ENCODE data around the gene SNCG. TPM values are rescaled to one million over a fixed set of nuclear protein-coding genes. Genes with fewer than 3 reads are reported as not detected.

The SNCG gene
- total RNA-seq, 1 donor from 2014 or later: 17.2 TPM

DNA sequence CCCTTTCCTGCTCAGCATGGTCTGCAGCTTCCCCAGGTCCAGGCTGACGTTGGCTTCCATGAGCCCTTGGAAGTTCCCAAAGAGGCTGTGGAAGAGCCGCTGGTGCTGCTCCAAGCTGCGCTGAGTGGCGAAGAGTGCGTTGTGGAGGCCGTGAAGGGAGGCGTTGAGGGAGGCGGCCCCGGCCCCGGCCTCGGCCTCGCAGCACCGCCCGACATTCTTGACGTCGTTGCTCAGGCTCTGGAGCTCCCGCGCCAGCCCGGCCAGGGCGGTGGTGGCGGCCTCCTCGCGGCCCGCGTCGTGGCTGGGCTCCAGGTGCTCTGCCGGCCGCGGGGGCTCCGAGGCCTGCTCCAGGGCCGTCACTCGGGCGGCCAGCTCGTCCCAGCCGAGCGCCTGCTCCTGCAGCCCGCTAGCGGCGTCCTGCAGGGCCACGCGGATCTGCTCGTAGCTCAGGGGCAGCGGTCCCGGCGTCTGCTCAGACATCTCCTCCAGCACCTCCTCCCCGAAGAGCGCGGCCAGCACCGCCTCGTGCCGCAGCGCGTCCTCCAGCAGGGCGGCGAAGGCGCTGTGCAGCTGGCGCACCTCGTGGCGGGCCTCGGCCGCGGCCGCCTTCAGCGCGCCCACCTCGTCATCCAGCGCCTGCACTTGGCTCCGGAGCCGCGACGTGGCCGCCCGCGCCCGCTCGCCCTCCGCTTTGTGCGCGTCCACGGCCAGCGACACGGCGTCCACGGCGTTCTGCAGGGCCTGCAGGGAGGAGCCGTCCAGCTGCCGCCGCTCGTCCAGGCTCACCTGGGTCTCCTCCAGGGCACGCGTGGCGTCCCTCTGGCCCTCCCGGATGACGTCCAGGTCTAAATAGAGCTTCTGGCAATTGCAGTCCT is 15.7 kb upstream of the SNCG start:
- Histone ChIP-seq H3K4me3 (no peak overlapping the region), H3K4me1 (peaks cover 3% of the 10 kb centered on the region)
- intact Hi-C loops (cut with DNase I): no loop called here

DNA sequence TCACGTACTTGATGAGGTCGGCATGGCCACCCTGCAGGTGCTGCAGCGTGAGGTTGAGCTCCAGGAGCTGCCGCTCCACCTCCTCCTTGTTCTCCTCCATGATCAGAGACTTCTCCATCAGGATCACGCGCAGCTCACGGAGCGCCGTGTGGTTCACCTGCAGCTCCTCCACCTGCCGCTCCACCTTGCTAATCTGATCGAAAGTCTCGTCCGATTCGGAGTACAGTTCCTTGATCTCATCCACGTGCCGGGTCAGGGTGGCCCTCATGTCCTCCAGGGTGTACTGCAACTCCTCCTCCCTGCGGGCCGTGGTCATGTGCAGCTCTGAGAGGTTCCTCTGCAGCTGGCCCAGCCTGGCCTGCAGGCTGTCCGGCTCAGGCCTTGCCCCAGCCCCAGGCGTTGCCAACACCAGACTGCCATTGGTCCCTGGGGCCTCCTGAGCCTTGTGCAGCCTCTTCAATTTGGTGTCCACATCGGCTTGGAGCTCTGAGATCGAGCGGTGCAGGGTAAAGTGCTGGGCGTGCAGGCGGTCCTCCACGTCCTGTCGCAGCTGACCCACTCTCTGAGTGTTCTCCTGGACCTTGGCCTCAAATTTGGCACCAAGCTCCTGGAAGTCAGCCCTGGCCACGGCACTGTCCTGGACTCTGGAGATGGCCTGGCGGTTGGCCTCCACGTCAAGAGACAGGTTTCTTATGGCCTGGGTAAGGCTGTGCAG is 14.9 kb upstream of the SNCG start:
- no peak overlapping the region for H3K27ac ChIP-seq
- TF ChIP-seq, protein P1, sequence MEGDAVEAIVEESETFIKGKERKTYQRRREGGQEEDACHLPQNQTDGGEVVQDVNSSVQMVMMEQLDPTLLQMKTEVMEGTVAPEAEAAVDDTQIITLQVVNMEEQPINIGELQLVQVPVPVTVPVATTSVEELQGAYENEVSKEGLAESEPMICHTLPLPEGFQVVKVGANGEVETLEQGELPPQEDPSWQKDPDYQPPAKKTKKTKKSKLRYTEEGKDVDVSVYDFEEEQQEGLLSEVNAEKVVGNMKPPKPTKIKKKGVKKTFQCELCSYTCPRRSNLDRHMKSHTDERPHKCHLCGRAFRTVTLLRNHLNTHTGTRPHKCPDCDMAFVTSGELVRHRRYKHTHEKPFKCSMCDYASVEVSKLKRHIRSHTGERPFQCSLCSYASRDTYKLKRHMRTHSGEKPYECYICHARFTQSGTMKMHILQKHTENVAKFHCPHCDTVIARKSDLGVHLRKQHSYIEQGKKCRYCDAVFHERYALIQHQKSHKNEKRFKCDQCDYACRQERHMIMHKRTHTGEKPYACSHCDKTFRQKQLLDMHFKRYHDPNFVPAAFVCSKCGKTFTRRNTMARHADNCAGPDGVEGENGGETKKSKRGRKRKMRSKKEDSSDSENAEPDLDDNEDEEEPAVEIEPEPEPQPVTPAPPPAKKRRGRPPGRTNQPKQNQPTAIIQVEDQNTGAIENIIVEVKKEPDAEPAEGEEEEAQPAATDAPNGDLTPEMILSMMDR (IDR thresholded peaks at IDR 0.05): no peak
- no peaks in the 10 kb centered on the region for H3K9me3 ChIP-seq
- intact Hi-C loops (cut with DNase I): no loop called here
- peaks cover 3% of the 10 kb centered on the region for H3K4me1 ChIP-seq
- DNase-seq (no peak), ATAC-seq (no peak)
- no peaks in the 10 kb centered on the region for H3K36me3 ChIP-seq
- H3K4me3 ChIP-seq: no peak overlapping the region
- no peaks in the 10 kb centered on the region for H3K27me3 ChIP-seq

More for the DNA sequence above, 15.7 kb upstream of the SNCG start:
- Histone ChIP-seq H3K27ac (no peak overlapping the region), H3K9me3 (no peaks in the 10 kb centered on the region), H3K27me3 (no peaks in the 10 kb centered on the region), H3K36me3 (no peaks in the 10 kb centered on the region)
- DNase-seq: no peak
- TF ChIP-seq, protein P1 (IDR thresholded peaks at IDR 0.05): no peak
- no peak for ATAC-seq

GRCh38 chr10:86944031-86944419 is 14.4 kb upstream of the SNCG start:
- no peak for ATAC-seq
- Histone ChIP-seq H3K27ac (no peak overlapping the region), H3K27me3 (no peaks in the 10 kb centered on the region), H3K9me3 (no peaks in the 10 kb centered on the region), H3K36me3 (no peaks in the 10 kb centered on the region), H3K4me1 (peaks cover 2% of the 10 kb centered on the region), H3K4me3 (no peak overlapping the region)
- TF ChIP-seq, protein P1 (IDR thresholded peaks at IDR 0.05): no peak
- no peak for DNase-seq
- intact Hi-C loops (cut with DNase I): no loop called here

DNA sequence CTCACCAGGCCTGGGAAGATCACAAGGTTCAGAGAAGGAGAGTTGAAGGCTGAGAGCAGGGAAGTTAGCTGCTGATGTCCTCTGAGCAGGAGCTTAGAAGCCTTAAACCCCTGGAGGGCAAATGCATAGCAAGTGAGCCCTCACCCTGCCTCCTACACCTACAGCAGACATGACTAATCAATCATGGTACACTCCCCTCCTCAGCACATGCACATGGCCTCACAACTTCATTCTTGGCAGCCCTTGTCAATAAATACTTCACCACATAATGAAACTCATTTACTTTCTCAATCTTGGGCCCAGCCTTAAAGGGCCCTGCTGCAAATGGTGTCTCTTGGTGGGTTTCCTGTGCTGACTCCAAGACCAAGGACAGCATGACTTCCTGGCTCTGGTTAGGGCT is 13.9 kb upstream of the SNCG start:
- DNase-seq: no peak
- Histone ChIP-seq H3K9me3 (no peaks in the 10 kb centered on the region), H3K4me3 (no peak overlapping the region), H3K27me3 (no peaks in the 10 kb centered on the region), H3K36me3 (no peaks in the 10 kb centered on the region), H3K4me1 (no peaks in the 10 kb centered on the region), H3K27ac (no peak overlapping the region)
- no peak for ATAC-seq
- intact Hi-C loops (cut with DNase I): no loop called here
- TF ChIP-seq, protein P1 (IDR thresholded peaks at IDR 0.05): no peak

- no peaks in the 10 kb centered on the region for H3K27me3 ChIP-seq
- H3K4me3 ChIP-seq: no peak overlapping the region
- no peak for ATAC-seq
- no peaks in the 10 kb centered on the region for H3K4me1 ChIP-seq
- DNase-seq: peak; percentile 38
- TF ChIP-seq, protein P1 (IDR thresholded peaks at IDR 0.05): no peak
- H3K36me3 ChIP-seq: no peaks in the 10 kb centered on the region
- intact Hi-C loops (cut with DNase I): no loop called here
- H3K9me3 ChIP-seq: no peaks in the 10 kb centered on the region
- H3K27ac ChIP-seq: no peak overlapping the region
Observed at GRCh38 chr10:86944907-86945306, 13.5 kb upstream of the SNCG start.
